Neural progenitor cell (in vitro differentiated cells): ENCODE measurements around the gene DROSHA.

Experiments used
- EZH2 ChIP-seq: fragments of 200-600 bp; sonication (generic); IDR thresholded peaks from 2 replicates; pipeline ENCODE4 v1.6.1; 2017; ENCODE audit warnings: antibody characterized with exemption, mild to moderate bottlenecking, moderate library complexity
- EZH2phosphoT487 ChIP-seq: fragments of 200-600 bp; sonication (generic); IDR thresholded peaks from 2 replicates; pipeline ENCODE4 v1.6.1; 2017; ENCODE audit warnings: antibody characterized with exemption
- TF ChIP-seq, protein P1 (sequence below): fragments of 200-600 bp; sonication (generic); IDR thresholded peaks from 2 replicates; pipeline ENCODE4 v1.5.1; 2017; ENCODE audit warnings: antibody characterized with exemption, mild to moderate bottlenecking

DNA sequence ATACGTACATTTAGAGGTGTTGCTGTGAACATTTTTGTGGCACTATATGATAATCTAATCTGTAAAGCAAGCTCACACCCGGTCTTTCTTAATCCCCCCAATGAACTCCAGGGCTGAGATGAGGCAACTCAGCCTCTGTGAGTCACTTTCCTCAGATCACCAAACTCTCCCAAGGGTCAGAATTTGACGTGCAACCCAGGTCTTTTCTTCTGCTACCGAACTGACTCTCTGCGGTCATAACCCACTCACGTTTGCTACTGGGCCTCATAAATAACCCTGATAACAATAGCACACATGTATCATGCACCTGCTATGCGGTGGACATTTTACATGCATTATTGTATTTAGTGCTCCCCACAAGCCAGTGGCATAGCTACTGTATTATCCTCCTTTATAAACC, 153.1 kb downstream of the DROSHA start:
- TF ChIP-seq EZH2phosphoT487: no peak
- TF ChIP-seq, protein P1, sequence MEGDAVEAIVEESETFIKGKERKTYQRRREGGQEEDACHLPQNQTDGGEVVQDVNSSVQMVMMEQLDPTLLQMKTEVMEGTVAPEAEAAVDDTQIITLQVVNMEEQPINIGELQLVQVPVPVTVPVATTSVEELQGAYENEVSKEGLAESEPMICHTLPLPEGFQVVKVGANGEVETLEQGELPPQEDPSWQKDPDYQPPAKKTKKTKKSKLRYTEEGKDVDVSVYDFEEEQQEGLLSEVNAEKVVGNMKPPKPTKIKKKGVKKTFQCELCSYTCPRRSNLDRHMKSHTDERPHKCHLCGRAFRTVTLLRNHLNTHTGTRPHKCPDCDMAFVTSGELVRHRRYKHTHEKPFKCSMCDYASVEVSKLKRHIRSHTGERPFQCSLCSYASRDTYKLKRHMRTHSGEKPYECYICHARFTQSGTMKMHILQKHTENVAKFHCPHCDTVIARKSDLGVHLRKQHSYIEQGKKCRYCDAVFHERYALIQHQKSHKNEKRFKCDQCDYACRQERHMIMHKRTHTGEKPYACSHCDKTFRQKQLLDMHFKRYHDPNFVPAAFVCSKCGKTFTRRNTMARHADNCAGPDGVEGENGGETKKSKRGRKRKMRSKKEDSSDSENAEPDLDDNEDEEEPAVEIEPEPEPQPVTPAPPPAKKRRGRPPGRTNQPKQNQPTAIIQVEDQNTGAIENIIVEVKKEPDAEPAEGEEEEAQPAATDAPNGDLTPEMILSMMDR: no peak
- TF ChIP-seq EZH2: no peak
